HK-2 (cell line): Measurements from ENCODE around the gene ABAT.

ENCODE experiments used
- DNase-seq: peaks from one replicate; pipeline ENCODE4 v3.0.0-alpha.2; 2018; ENCODE audit not compliant: unreplicated experiment

The ABAT gene

DNA sequence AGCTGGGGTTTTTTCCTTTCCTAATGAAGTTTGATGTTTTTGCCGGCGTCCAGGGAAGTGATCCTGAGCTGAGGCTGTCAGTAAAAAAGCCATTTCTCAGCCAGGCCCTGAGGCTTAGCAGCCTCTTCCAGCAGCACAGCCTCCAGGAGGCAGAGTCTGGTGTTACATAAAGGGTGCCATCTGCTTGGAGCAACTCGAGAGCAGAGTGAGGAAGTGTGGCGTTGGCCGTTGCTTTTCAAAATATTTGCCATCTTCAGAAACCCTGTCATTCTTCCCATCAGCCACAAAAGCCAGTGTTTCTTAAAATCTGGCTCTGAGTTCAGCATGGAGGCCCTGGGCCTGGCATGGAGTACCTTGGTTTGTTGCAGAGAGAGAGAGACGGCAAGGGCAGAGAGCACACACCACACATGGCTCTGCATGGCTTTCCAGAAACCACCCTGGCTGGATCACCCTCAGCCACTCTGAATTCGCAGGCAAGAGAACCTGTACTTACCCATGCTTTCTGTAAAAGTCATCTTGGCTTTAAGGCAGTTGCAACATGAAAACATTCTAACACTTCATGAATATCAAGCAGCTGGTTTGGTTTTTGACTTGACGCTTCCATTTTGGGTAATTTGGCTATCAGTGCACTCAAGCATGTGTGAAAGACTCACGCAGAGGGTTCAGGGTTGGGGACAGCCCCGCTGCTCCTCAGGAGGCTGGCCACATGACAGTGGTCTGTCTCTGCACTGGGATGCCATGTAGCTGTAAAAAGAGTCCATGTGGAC is 144.3 kb downstream of the ABAT start:
- no peak for DNase-seq

DNA sequence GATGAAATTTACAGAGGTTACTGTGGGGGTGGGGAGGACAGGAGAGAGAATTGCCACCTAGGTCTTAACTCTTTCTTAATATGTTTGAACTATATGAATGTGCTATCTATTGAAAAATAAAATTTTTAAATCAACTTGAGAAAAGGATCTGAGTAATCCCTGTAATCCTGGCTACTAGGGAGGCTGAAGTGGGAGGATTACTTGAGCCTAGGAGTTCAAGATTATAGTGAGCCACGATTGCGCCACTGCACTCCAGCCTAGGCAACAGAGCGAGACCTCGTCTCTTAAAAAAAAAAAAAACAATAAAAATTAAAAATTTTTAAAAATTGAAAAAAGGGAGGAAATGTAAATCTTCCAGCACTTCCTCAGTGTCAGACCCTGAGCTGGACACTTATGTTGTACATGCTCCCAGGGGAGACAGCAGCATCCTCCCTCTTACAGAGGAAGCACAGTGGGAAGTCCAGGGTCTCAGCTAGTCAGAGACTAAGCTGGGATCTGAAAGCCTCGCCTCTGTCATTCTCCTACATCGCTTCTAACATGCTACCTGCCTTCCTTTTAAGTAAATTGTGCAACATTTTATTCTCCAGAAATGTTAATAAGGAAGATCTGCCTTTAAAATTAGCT is 145.1 kb downstream of the ABAT start:
- no peak for DNase-seq

DNA sequence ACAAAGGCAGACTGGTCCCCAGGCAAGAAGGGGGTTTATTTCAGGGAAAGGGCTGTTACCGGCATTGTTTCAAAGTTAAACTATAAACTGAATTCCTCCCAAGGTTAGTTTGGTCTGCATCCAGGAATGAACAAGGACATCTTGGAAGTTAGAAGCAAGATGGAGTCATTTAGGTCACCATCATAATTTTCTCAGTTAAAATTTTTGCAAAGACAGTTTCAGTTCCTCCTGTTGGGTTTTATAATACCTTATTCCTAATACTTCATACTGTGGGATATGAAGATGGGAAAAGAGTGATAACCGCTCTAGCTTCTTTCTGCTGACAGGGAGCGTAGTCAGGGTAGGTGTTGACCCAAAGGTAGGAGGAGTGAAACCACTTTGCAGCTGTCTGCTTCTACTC is 148.0 kb downstream of the ABAT start:
- DNase-seq, result no peak

DNA sequence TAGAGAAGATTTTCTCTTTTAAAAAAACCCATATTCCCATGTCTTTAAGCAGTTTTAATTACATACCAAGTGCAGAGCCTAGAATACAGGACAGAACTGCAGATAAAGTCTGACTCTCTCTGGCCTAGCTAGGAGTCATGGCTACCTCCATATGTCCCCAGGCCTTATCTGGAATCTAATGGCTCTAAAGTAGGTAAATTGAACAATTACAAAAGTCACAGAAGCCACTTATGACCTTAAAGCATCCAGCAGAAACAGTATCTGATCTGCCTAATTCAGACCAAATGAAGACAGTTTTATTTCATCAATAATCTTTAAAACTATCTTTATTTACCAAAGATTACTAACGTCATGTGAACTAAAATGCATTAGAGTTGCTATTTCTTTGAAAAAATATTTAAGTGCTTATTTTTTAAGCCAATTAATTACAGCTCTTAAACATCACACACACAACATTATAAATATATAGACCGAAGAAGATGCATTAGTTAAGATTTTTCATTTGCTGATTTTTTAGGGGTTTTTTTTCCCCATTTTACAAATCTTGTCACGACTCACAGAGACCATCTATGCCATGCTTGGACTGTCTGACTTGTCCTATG is 152.0 kb downstream of the ABAT start:
- no peak for DNase-seq

DNA sequence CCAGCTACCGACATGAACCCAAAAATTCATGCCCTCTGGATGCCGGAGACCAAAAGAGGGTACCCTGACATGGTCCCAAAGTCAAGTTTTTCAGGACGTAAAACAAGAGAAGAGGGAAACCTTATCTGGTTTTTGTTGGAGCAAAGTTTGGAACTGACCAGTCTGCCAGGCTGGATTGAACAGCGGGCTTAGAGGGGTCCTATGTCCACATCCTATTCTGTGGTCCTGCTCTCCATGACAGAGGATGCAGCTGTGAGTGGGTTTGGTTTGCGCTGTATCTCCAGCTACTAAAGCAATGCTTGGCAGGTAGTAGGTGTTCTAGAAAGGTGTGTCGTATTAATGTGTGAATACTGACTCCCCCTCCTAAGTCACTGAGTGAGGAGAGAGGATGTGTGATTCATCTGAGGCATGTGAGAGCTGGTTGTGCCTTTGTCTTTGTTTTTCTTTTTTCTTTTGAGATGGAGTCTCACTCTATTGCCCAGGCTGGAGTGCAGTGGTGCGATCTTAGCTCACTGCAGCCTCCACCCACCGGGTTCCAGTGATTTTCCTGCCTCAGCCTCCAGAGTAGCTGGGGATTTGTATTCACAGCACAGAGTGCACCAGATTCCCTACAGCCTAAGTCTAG is 154.2 kb downstream of the ABAT start:
- no peak for DNase-seq

DNA sequence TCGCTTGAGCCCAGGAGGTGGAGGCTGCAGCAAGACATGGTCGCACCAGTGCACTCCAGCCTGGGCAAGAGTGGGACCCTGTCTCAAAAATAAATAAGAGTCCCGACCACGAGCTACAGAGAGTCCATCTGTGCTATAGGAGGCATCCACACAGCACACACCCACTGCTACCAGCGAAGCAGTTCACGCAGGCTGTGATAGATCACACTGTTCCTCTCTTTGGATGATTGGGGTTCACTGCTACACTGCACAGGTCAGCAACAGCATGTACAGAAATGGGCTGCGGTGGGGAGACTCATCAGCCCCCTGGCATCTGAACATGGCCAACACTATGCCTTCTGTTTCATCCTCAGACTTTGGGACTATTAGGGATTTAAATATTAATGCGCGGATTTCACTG is 157.0 kb downstream of the ABAT start:
- DNase-seq, result no peak

DNA sequence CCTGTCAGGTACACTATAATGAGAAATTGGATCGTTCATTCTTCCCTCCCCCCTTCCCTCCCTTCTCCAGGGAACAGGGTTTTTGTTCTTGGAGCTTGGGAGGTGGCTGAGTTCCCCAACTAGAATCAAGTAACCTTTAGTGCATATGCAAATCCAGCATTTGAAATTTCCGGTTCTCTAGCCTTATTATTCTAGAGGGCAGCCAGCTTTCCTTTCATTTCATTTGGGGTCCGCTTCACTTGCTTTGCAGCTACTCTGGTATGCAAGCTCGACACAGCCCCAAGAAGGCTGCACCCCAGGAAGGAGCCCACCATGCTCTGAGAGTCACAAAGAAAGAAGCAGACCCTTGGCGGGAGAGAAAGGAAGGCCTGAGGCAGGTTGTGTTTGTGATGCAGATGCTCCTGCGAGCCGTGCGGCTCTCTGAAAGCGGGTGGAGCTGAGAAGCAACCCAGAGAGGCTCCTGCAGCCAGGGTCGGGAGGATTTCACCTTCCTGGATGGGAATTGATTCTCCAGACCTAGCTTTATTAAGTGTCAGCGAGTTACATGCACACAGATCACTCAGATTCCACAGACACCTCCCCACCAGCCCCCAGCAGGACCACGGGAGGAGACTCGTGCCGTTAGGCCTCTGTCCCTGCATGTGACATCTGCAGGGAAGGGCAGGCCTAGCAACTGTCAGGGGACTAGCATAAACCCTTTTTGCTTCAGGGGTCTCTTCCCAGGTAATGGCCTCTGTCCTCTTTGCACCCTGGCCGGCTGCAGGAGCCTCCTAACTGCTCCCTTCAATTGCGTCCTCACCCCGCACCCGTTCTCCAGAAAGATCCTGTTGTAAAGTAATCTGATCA is 157.7 kb downstream of the ABAT start:
- no peak for DNase-seq

DNA sequence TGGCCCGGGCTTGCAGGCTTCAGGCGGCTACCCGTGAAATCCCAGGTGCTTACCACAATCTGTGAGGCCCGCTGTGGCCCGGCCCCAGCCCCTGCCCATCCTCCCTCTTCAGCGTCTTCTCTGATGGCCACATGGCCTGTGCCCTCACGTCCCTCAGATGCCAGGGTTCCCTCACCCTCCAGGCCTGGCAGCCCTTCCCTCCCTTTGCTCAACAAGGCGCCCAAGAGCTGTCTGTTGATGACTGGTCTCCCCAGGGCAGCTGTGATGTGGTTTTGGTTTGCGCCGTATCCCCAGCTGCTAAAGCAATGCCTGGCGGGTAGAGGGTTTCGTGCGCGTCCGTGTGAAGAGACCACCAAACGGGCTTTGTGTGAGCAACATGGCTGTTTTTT is 158.3 kb downstream of the ABAT start:
- DNase-seq, result no peak
